Measurements from ENCODE around the gene MAP4K3.

DNA sequence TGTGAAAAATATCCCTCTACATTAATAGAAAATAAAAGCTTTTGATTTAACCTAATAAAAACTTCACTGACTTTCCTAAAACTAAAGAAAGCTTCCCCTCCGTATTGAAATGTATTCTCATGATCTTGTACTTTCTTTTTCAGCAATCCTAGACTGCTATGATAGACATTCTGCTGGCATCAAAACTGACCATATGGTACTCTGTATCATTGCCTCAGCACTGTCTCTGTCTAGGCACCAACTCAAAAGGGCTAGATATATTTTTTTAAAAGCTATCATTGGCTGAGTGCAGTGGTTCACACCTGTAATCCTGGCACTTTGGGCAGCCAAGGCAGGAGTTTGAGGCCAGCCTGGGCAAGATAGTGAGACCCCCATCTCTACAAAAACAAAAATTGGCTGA is 226.2 kb downstream of the MAP4K3 start:
- TF ChIP-seq, protein P1, sequence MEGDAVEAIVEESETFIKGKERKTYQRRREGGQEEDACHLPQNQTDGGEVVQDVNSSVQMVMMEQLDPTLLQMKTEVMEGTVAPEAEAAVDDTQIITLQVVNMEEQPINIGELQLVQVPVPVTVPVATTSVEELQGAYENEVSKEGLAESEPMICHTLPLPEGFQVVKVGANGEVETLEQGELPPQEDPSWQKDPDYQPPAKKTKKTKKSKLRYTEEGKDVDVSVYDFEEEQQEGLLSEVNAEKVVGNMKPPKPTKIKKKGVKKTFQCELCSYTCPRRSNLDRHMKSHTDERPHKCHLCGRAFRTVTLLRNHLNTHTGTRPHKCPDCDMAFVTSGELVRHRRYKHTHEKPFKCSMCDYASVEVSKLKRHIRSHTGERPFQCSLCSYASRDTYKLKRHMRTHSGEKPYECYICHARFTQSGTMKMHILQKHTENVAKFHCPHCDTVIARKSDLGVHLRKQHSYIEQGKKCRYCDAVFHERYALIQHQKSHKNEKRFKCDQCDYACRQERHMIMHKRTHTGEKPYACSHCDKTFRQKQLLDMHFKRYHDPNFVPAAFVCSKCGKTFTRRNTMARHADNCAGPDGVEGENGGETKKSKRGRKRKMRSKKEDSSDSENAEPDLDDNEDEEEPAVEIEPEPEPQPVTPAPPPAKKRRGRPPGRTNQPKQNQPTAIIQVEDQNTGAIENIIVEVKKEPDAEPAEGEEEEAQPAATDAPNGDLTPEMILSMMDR (conservative IDR thresholded peaks at IDR 0.05; ENCODE audit: low read depth, low read length): no peak
- TF ChIP-seq EZH2 (IDR thresholded peaks at IDR 0.05; ENCODE audit: borderline replicate concordance, low read depth, low read length, poor library complexity, severe bottlenecking): no peak

All from A673 (cell line).